ENCODE data around the gene ZNF143.

GRCh38 chr11:9577556-9577955 is 116.7 kb downstream of the ZNF143 start:
- TF ChIP-seq CTCF (conservative IDR thresholded peaks at IDR 0.05; ENCODE audit: low read depth, low read length) (no peak), MXI1 (IDR thresholded peaks at IDR 0.05; ENCODE audit: borderline replicate concordance, low read depth, low read length) (no peak), MAFK (IDR thresholded peaks at IDR 0.05; ENCODE audit: low read depth, low read length) (no peak), CEBPB (IDR thresholded peaks at IDR 0.05; ENCODE audit: low read depth, low read length) (no peak), NFE2L2 (IDR thresholded peaks at IDR 0.05; ENCODE audit: low read depth, low read length) (no peak), BHLHE40 (IDR thresholded peaks at IDR 0.05; ENCODE audit: low read depth, low read length) (no peak), POLR2A (IDR thresholded peaks at IDR 0.05; ENCODE audit: low read depth, low read length) (no peak; the same call in 1 of the 2 replicates), CHD1 (IDR thresholded peaks at IDR 0.05; ENCODE audit: low read depth, low read length) (no peak), USF2 (IDR thresholded peaks at IDR 0.05; ENCODE audit: low read depth, low read length) (no peak), FOS (IDR thresholded peaks at IDR 0.05; ENCODE audit: low read depth, low read length) (no peak)
